Keratinocyte (primary cell): Measurements from ENCODE around the gene BOLA2B. TPM values are rescaled to one million over a fixed set of nuclear protein-coding genes. Genes with fewer than 3 reads are reported as not detected.

ENCODE experiments used
- DNase-seq: peaks from one replicate; pipeline ENCODE4 v3.0.0-alpha.2; 2011; ENCODE audit warnings: low read depth, missing footprints, low spot score
- FAIRE-seq: peaks from 2 replicates; lab custom pipeline; 2011; peaks lifted over from hg19 to GRCh38; lab: Jason Lieb, UNC
- H2AFZ ChIP-seq: 2 replicates; pipeline ENCODE4 v1.6.0; 2012; ENCODE audit warnings: low read length, control low read depth, inconsistent platforms; ENCODE audit not compliant: control insufficient read depth
- H3K27ac ChIP-seq: 2 replicates; pipeline ENCODE4 v1.5.1; 2011; ENCODE audit warnings: low read length; ENCODE audit not compliant: control insufficient read depth, insufficient read depth
- H3K27me3 ChIP-seq: 3 replicates; pipeline ENCODE4 v1.6.0; 2011; ENCODE audit warnings: low read length; ENCODE audit not compliant: control insufficient read depth, insufficient read depth; ENCODE audit errors: extremely low read depth
- H3K36me3 ChIP-seq, 2 experiments: 2 replicates in 1 of 2; 3 replicates in 1 of 2; pipeline ENCODE4 v1.5.1; 2011; ENCODE audit warnings: low read length in 2 of 2, mild to moderate bottlenecking in 1 of 2; ENCODE audit not compliant: control insufficient read depth in 2 of 2, insufficient read depth in 2 of 2; ENCODE audit errors: extremely low read depth in 1 of 2
- H3K4me1 ChIP-seq: 3 replicates; pipeline ENCODE4 v1.5.1; 2011; ENCODE audit warnings: low read length; ENCODE audit not compliant: control insufficient read depth, insufficient read depth; ENCODE audit errors: extremely low read depth
- H3K4me2 ChIP-seq: 3 replicates; pipeline ENCODE4 v1.6.0; 2011; ENCODE audit warnings: low read depth, low read length; ENCODE audit not compliant: control insufficient read depth, insufficient read depth; ENCODE audit errors: extremely low read depth
- H3K4me3 ChIP-seq, 3 experiments: fragments of 200-600 bp in 1 of 3; sonication (generic) in 1 of 3; 2 replicates in 2 of 3; 3 replicates in 1 of 3; pipeline ENCODE4 v1.5.1; 2011 to 2016; ENCODE audit warnings: low read length in 3 of 3, mild to moderate bottlenecking in 3 of 3, control low read depth in 2 of 3, inconsistent platforms in 1 of 3, low read depth in 1 of 3, mixed read lengths in 1 of 3, mixed run types in 1 of 3, moderate library complexity in 1 of 3; ENCODE audit not compliant: control insufficient read depth in 2 of 3, insufficient read depth in 2 of 3; ENCODE audit errors: extremely low read depth in 1 of 3
- H3K79me2 ChIP-seq: 2 replicates; pipeline ENCODE4 v1.6.0; 2012; ENCODE audit warnings: low read length; ENCODE audit not compliant: control insufficient read depth, insufficient read depth
- H3K9ac ChIP-seq: 3 replicates; pipeline ENCODE4 v1.6.0; 2011; ENCODE audit warnings: low read length; ENCODE audit not compliant: control insufficient read depth, insufficient read depth; ENCODE audit errors: extremely low read depth
- H3K9me1 ChIP-seq: 3 replicates; pipeline ENCODE4 v1.6.0; 2011; ENCODE audit warnings: low read length; ENCODE audit not compliant: control insufficient read depth, insufficient read depth; ENCODE audit errors: extremely low read depth
- H3K9me3 ChIP-seq: 2 replicates; pipeline ENCODE4 v1.5.1; 2012; ENCODE audit warnings: low read depth, low read length; ENCODE audit not compliant: control insufficient read depth
- H4K20me1 ChIP-seq: 3 replicates; pipeline ENCODE4 v1.6.0; 2011; ENCODE audit warnings: low read length; ENCODE audit not compliant: control insufficient read depth, insufficient read depth; ENCODE audit errors: extremely low read depth
- CTCF ChIP-seq, 3 experiments: IDR thresholded peaks in 1 of 3; conservative IDR thresholded peaks in 1 of 3; optimal IDR thresholded peaks in 1 of 3; 2 replicates in 2 of 3; 3 replicates in 1 of 3; pipeline versions ENCODE3 to v1.5.1; 2011; ENCODE audit warnings: low read length in 3 of 3, mild to moderate bottlenecking in 3 of 3, moderate library complexity in 2 of 3, control low read depth in 1 of 3, inconsistent platforms in 1 of 3; ENCODE audit not compliant: insufficient read depth in 2 of 3; ENCODE audit errors: extremely low read depth in 1 of 3
- EZH2 ChIP-seq: IDR thresholded peaks from one replicate; pipeline ENCODE4 v1.6.1; 2012; ENCODE audit warnings: inconsistent platforms, mild to moderate bottlenecking, low read length, moderate library complexity
- dilution Hi-C: fragments of 300-500 bp; cut with MboI; formaldehyde crosslinking; loops from one replicate; pipeline ENCODE4 v1.7.0; 2020; ENCODE audit warnings: low sequenced_read_pairs; ENCODE audit not compliant: extremely low pct_ligation_motif_present
- polyA plus RNA-seq, 5 experiments: library from polyadenylated mRNA; depleted of rRNA in 3 of 5; stranded (reverse) in 3 of 5; stranded (forward) in 1 of 5; unstranded in 1 of 5; fragments of >200 nt; gene quantifications; 1 replicate in 1 of 5; 2 replicates in 3 of 5; 3 replicates in 1 of 5; pipeline versions ENCODE4 v1.2.1 to v1.2.3, GENCODE V29; 2011 to 2012; ENCODE audit warnings: missing spikeins in 2 of 5, low read depth in 1 of 5, low replicate concordance in 1 of 5

BOLA2B gene
- polyA plus RNA-seq, 1 donor (not counting 4 experiments of a cell fraction or from before 2014, with no cell fraction given) = 41.0 TPM

- TF ChIP-seq EZH2 (no peak), CTCF (optimal IDR thresholded peaks at IDR 0.05 in 1 of 3, IDR thresholded peaks at IDR 0.05 in 1 of 3, conservative IDR thresholded peaks at IDR 0.05 in 1 of 3; ENCODE audit: extremely low read depth in 1 of 3, insufficient read depth in 2 of 3, low read length in 3 of 3) (no peak)
- FAIRE-seq (no peak), DNase-seq (no peak)
- Histone ChIP-seq H3K36me3 (no peaks in the 10 kb centered on the region), H3K9ac (no peak overlapping the region), H3K79me2 (no peaks in the 10 kb centered on the region), H3K4me3 (no peak overlapping the region), H3K9me3 (no peaks in the 10 kb centered on the region), H4K20me1 (no peaks in the 10 kb centered on the region), H3K27ac (no peak overlapping the region), H3K27me3 (no peaks in the 10 kb centered on the region), H3K4me1 (no peaks in the 10 kb centered on the region), H2AFZ (no peak overlapping the region), H3K4me2 (no peak overlapping the region), H3K9me1 (no peaks in the 10 kb centered on the region)
- dilution Hi-C loops = no loop called here
These were observed 38.3 kb downstream of the BOLA2B start for GRCh38 chr16:30155188-30155587.

- no peak for DNase-seq
- H3K27ac ChIP-seq = no peak overlapping the region
- no peak overlapping the region for H2AFZ ChIP-seq
- no peak for FAIRE-seq
- H3K27me3 ChIP-seq = no peaks in the 10 kb centered on the region
- no peak overlapping the region for H3K9ac ChIP-seq
- dilution Hi-C loops = no loop called here
- H3K4me2 ChIP-seq = no peak overlapping the region
- TF ChIP-seq EZH2 (no peak), CTCF (optimal IDR thresholded peaks at IDR 0.05 in 1 of 3, IDR thresholded peaks at IDR 0.05 in 1 of 3, conservative IDR thresholded peaks at IDR 0.05 in 1 of 3; ENCODE audit: extremely low read depth in 1 of 3, insufficient read depth in 2 of 3, low read length in 3 of 3) (no peak)
- H3K79me2 ChIP-seq = no peaks in the 10 kb centered on the region
- no peaks in the 10 kb centered on the region for H3K36me3 ChIP-seq
- no peaks in the 10 kb centered on the region for H3K9me1 ChIP-seq
- no peaks in the 10 kb centered on the region for H3K4me1 ChIP-seq
- no peaks in the 10 kb centered on the region for H4K20me1 ChIP-seq
- no peaks in the 10 kb centered on the region for H3K9me3 ChIP-seq
- H3K4me3 ChIP-seq = no peak overlapping the region
These were observed 40.9 kb downstream of the BOLA2B start for GRCh38 chr16:30152517-30152916.
